GM12801 (cell line): ENCODE data around the gene ADGRB2.

Experiments used
- TF ChIP-seq, protein P1 (sequence below): IDR thresholded peaks from one replicate; pipeline ENCODE4 v1.5.1; 2011; ENCODE audit warnings: control low read depth; ENCODE audit not compliant: insufficient read length; ENCODE audit errors: extremely low read depth

The ADGRB2 gene

DNA sequence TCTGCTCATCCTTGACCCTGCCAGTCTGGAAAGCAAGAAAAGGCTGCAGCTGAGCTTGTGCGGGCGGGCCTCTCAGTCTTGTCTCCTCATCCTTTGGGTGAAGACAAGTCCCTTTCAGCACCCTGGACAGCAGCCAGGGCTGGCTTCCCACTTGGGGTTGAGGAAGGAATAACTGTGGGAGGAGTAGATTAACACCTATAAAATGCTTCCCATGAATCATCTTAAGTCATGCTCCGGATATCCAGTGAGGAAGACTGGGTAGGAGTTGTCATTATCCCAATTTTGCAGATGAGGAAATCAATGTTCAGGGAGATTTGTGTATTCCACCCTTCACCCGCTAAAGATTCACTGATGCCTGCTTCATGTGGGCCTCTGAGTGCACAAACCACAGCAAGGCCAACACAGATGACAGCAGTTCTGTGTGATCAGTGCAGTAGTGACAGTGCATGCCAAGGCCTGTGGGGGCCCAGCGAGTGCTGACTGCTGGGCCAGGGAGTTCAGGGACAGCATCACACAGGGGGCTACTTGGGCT, 40.2 kb downstream of the ADGRB2 start:
- TF ChIP-seq, protein P1, sequence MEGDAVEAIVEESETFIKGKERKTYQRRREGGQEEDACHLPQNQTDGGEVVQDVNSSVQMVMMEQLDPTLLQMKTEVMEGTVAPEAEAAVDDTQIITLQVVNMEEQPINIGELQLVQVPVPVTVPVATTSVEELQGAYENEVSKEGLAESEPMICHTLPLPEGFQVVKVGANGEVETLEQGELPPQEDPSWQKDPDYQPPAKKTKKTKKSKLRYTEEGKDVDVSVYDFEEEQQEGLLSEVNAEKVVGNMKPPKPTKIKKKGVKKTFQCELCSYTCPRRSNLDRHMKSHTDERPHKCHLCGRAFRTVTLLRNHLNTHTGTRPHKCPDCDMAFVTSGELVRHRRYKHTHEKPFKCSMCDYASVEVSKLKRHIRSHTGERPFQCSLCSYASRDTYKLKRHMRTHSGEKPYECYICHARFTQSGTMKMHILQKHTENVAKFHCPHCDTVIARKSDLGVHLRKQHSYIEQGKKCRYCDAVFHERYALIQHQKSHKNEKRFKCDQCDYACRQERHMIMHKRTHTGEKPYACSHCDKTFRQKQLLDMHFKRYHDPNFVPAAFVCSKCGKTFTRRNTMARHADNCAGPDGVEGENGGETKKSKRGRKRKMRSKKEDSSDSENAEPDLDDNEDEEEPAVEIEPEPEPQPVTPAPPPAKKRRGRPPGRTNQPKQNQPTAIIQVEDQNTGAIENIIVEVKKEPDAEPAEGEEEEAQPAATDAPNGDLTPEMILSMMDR, result no peak

DNA sequence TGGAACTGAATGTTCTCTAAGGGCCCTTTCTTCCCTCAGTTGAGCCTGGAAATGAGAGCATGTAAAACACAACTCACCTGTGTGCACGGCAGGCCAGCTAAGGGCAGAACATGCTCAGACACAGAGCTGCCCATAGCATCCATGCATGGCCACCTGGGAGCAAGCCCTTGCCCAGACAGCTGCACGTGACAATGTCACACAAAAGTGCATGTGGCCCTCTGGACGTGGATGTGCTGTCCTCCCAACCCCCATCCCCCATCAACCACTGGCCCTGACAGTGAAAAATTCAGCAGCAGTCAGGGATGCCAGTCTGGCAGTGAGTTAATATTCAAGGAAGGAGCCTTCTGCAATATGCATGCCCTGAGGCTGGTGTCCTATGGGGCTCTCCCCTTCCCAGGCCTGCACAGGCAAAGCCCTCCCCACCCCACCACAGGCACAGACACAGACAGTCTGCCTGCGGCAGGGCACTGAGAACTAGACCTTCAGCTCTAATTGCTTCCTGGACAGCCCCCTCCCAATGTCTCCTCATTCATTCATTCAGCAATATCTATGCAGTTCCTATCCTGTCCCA, 45.7 kb downstream of the ADGRB2 start:
- TF ChIP-seq, protein P1, result no peak

DNA sequence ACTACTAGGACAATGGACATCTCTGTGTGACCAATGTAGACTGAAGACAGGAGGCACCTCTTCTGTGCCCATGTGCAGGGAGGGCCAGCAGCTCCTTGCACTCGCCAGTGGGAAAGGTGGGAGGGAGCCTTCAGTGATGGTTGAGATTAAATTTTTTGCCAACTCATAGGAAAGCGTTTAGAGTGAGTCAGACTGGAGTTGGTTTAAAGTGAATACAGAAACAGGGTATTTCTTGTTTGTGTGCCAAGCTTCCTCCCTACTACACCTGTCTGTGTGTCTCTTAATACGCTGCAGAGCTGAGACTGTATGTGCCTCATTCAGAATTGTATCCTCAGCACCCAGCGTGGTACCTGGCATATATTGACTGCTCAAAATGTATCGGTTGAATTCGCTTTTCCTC, 46.8 kb downstream of the ADGRB2 start:
- TF ChIP-seq, protein P1, result no peak

DNA sequence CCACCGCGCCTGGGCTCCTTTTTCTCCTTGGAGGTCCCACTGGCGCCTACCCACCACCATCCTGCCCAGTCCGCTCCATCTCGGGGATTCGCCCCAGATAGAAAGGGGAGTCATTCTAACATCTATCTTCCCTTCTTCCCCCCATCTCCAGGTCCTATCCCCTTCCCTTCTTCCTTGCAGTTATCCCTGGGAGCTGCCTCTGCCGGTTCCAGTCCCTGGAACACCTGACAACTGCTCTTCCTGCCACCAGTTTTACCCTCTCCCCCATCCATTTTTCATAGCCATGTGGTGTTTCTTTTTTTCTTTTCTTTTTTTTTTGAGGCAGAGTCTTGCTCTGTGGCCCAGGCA, 48.3 kb downstream of the ADGRB2 start:
- TF ChIP-seq, protein P1, result no peak

DNA sequence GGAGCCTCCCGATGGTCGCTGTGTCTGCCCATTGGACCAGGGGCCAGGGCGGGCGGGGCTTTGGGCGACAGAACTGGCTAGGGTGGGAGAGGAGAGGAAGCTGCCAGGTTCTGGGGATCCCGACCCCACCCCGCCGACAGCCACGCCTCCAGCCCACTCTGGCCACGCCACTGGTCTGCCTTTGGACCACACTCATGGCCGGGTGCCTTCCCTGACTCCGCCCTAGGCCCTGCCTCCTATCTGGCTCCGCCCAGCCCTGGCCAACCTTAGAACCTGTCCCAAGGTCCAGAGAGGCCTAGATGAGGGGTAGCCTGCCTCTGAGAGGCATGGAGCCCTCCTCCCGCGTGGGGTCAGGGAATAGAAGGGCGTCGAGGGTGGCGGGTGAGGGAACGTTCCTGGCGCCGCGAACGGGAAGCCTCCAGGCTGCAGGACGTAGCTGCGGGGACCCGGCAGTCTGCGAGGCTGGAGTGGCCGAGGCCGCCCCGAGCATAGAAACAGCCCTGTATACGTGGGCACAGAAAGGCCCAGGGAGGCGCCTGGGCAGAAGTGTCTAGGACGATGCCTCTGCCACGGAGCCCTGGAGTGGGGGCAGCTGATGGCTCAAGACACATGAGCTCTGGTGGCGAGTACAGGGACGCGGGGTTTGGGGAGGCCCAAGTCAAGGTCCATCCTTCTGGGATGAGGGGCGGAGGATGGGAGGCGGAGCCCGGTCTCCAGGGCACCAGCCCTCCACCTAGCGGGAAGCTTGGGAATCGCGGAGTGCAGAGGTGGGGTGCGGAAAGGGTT, 48.9 kb downstream of the ADGRB2 start:
- TF ChIP-seq, protein P1, result no peak

DNA sequence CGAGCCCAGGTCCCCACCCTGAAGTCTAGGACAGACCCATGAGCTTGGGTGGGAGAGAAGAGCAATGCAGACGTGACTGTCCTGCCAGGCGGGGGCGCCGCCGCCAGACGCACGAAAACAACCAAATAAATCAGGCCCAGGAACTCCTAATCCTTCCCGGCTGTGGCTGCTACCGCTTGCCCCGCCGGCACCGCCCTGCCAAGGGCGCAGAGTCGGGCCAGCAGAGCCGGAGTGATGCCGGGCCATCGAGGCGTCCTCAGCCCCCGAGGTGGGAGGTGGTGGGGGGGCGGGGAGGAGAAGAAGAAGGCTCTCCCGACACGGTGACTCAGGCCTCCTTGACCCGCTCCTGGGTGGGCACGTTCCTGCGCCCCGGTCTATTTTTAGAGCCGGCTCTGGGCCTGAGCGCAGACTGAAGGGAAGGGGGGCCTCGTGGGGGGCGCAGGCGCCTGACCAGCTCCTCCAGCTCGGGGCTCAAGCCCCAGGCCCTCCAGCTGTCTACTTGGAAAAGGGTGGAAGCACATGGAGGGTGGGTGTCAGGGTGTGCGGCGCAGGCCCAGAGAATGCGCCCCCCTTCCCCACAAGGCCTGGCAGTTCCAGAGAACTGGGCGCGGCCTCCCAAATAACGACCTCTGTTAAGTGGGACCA, 49.6 kb downstream of the ADGRB2 start:
- TF ChIP-seq, protein P1, result no peak

DNA sequence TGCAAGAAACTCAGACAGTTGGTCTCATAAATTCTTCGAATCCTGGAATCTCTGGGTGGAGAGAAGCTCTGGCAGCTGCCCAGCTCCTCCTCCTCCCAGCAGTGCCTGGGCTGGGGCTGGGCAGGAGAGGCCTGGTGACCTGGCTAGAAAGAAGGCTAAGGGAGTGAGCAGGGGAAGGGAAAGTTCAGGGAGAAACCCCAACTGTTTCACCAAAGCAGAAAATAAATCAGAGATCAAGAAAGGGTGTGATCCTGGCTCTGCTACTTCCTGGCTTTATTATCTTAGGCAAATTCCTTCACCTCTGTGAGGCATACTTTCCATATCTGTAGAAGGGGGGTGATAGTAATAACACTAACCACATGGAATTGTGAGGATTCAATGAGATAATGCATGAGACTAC, 51.5 kb downstream of the ADGRB2 start:
- TF ChIP-seq, protein P1, result no peak
